Measurements from ENCODE around the gene MRPL34. TPM values are rescaled to one million over a fixed set of nuclear protein-coding genes. Genes with fewer than 3 reads are reported as not detected.
A peak's percentile ranks its signal among the peaks of the same experiment; 100 is the strongest.

The MRPL34 gene
- total RNA-seq, 1 experiment from 2014 or later = 121 TPM

GRCh38 chr19:17347877-17348276 is 42.2 kb downstream of the MRPL34 start:
- Histone ChIP-seq H3K4me3 (ENCODE audit: insufficient read depth, low read depth, low read length) (no peak overlapping the region), H3K27me3 (ENCODE audit: control insufficient read depth, insufficient read depth, low read length) (no peaks in the 10 kb centered on the region), H3K36me3 (replicated peaks; ENCODE audit: control insufficient read depth, insufficient read depth, low read length) (no peaks in the 10 kb centered on the region)
- no peak for DNase-seq

GRCh38 chr19:17348700-17349099 is 43.0 kb downstream of the MRPL34 start:
- H3K4me3 ChIP-seq (ENCODE audit: insufficient read depth, low read depth, low read length) = no peak overlapping the region
- no peaks in the 10 kb centered on the region for H3K27me3 ChIP-seq (ENCODE audit: control insufficient read depth, insufficient read depth, low read length)
- DNase-seq = peak; percentile 85
- no peaks in the 10 kb centered on the region for H3K36me3 ChIP-seq (replicated peaks; ENCODE audit: control insufficient read depth, insufficient read depth, low read length)

DNA sequence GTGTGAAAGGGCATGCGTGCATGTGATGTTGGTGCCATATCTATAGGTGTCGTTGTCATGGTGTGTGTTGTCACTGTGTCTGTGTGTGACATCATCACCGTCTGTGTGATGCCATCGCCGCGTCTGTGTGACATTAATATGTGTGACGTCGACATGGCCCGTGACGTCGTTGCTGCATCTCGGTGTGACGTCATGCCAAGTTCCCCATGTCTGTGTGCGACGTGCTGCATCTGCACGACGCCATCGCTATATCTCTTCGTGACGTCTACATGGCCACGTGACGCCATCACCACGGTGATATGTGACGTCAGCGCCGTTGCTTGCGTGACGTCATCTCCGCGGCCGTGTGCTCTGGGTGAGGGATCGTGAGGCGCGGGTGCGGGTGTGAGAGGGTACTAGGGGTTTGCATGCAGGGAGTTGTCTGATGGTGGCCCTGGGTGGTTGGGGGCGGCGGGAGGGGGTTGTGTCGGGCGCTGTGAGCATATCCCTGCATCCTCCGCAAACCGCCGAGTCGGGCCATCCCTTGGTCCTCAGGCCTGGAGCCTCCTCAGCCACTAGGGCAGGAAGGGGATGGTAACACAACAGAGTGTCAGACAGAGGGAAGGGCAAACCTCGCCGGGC is 46.3 kb downstream of the MRPL34 start:
- no peaks in the 10 kb centered on the region for H3K27me3 ChIP-seq (ENCODE audit: control insufficient read depth, insufficient read depth, low read length)
- no peak overlapping the region for H3K4me3 ChIP-seq (ENCODE audit: insufficient read depth, low read depth, low read length)
- DNase-seq = peak; percentile 48
- H3K36me3 ChIP-seq (replicated peaks; ENCODE audit: control insufficient read depth, insufficient read depth, low read length) = no peaks in the 10 kb centered on the region

- Histone ChIP-seq H3K27me3 (ENCODE audit: control insufficient read depth, insufficient read depth, low read length) (no peaks in the 10 kb centered on the region), H3K36me3 (replicated peaks; ENCODE audit: control insufficient read depth, insufficient read depth, low read length) (no peaks in the 10 kb centered on the region), H3K4me3 (ENCODE audit: insufficient read depth, low read depth, low read length) (no peak overlapping the region)
- DNase-seq = peak; percentile 64
Measured at GRCh38 chr19:17352608-17353280, 47.1 kb downstream of the MRPL34 start.

DNA sequence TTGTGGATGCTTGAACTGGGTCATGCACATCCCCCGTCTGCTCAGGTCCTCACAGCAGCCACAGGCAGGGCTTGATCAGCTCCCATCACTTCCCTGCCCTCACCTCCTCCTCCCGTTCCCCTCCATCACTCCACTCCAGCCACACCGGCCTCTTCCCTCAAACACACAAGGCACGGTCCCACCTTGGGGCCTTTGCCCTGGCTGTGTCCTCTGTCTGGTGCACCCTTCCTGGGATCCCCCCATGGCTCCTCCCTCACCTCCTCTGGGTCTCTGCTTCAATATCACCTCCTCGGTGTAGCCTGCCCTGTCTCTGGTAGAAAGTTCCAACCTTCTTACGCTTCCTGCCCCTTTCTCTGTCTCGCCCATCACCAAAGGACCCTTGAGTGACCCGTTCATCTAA is 47.7 kb downstream of the MRPL34 start:
- H3K27me3 ChIP-seq (ENCODE audit: control insufficient read depth, insufficient read depth, low read length) = no peaks in the 10 kb centered on the region
- no peak for DNase-seq
- H3K4me3 ChIP-seq (ENCODE audit: insufficient read depth, low read depth, low read length) = no peak overlapping the region
- no peaks in the 10 kb centered on the region for H3K36me3 ChIP-seq (replicated peaks; ENCODE audit: control insufficient read depth, insufficient read depth, low read length)

Other genes starting within 250 kb of the MRPL34 start
- 10.4 and 15.5 TPM in 2 replicates for gene HAUS8, start 230.4 kb upstream of the MRPL34 start, total RNA-seq (2014; rRNA removed; shearing (Covaris generic))
- 32.9 and 40.8 TPM in 2 replicates for gene MYO9B, start 230.1 kb upstream of the MRPL34 start, total RNA-seq (2014; rRNA removed; shearing (Covaris generic))
- gene USE1, start 90.5 kb upstream of the MRPL34 start, total RNA-seq (2014; rRNA removed; shearing (Covaris generic)) = 6.9 and 14.4 TPM in 2 replicates
- 13.0 and 18.3 TPM in 2 replicates for gene OCEL1, start 79.6 kb upstream of the MRPL34 start, total RNA-seq (2014; rRNA removed; shearing (Covaris generic))
- gene NR2F6, start 60.0 kb upstream of the MRPL34 start, total RNA-seq (2014; rRNA removed; shearing (Covaris generic)) = 232 and 246 TPM in 2 replicates
- gene USHBP1, start 41.1 kb upstream of the MRPL34 start, total RNA-seq (2014; rRNA removed; shearing (Covaris generic)) = 7.5 and 13.6 TPM in 2 replicates
- gene BABAM1, start 38.4 kb upstream of the MRPL34 start, total RNA-seq (2014; rRNA removed; shearing (Covaris generic)) = 186 and 194 TPM in 2 replicates
- gene ANKLE1, start 24.0 kb upstream of the MRPL34 start, total RNA-seq (2014; rRNA removed; shearing (Covaris generic)) = 18.0 and 22.7 TPM in 2 replicates
- gene ABHD8, start 2.4 kb upstream of the MRPL34 start, total RNA-seq (2014; rRNA removed; shearing (Covaris generic)) = 13.6 and 15.1 TPM in 2 replicates
- gene DDA1, start 3.7 kb downstream of the MRPL34 start, total RNA-seq (2014; rRNA removed; shearing (Covaris generic)) = 32.8 and 50.8 TPM in 2 replicates
- gene ANO8, start 29.0 kb downstream of the MRPL34 start, total RNA-seq (2014; rRNA removed; shearing (Covaris generic)) = 6.9 and 7.5 TPM in 2 replicates
- gene GTPBP3, start 31.7 kb downstream of the MRPL34 start, total RNA-seq (2014; rRNA removed; shearing (Covaris generic)) = 63.0 and 64.9 TPM in 2 replicates
- not detected in 2 replicates for gene PLVAP, start 71.5 kb downstream of the MRPL34 start, total RNA-seq (2014; rRNA removed; shearing (Covaris generic))
- 0.42 and 1.5 TPM in 2 replicates for gene CCDC194, start 88.3 kb downstream of the MRPL34 start, total RNA-seq (2014; rRNA removed; shearing (Covaris generic))
- gene BST2, start 99.8 kb downstream of the MRPL34 start, total RNA-seq (2014; rRNA removed; shearing (Covaris generic)) = 203 and 204 TPM in 2 replicates
- gene MVB12A, start 114.2 kb downstream of the MRPL34 start, total RNA-seq (2014; rRNA removed; shearing (Covaris generic)) = 75.1 and 91.4 TPM in 2 replicates
- gene TMEM221, start 142.8 kb downstream of the MRPL34 start, total RNA-seq (2014; rRNA removed; shearing (Covaris generic)) = not detected in 2 replicates
- gene NXNL1, start 155.1 kb downstream of the MRPL34 start, total RNA-seq (2014; rRNA removed; shearing (Covaris generic)) = not detected in 2 replicates
- gene SLC27A1, start 164.7 kb downstream of the MRPL34 start, total RNA-seq (2014; rRNA removed; shearing (Covaris generic)) = 5.3 and 8.6 TPM in 2 replicates
- gene PGLS, start 205.8 kb downstream of the MRPL34 start, total RNA-seq (2014; rRNA removed; shearing (Covaris generic)) = 71.0 and 73.6 TPM in 2 replicates
- 49.5 and 52.0 TPM in 2 replicates for gene COLGALT1, start 249.8 kb downstream of the MRPL34 start, total RNA-seq (2014; rRNA removed; shearing (Covaris generic))